Measurements from ENCODE around the gene NMNAT1.

NMNAT1 gene

DNA sequence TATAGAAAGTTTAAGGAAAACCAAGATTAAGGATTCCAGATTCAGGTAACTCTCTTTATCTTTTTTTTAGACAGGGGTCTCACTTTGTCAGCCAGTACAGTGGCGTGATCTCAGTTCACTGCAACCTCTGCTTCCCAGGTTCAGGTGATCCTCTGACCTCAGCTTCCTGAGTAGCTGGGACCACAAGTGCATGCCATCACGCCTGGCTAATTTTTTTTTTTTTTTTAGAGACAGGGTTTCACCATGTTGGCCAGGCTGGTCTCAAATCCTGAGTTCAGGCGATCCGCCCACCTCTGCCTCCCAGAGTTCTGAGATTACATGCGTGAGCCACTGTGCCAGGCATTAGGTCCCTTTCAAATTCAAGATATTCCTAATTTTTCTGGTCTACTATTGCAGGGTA lies 16.0 kb upstream of the NMNAT1 start:
- Histone ChIP-seq H3K4me3 (ENCODE audit: low read length) (no peak overlapping the region), H3K9me3 (ENCODE audit: insufficient read depth, low read depth, low read length) (no peaks in the 10 kb centered on the region), H3K9ac (ENCODE audit: low read depth, low read length) (no peak overlapping the region), H3K27ac (ENCODE audit: low read length) (no peak overlapping the region), H3K36me3 (ENCODE audit: insufficient read depth, low read depth, low read length) (peaks cover 10% of the 10 kb centered on the region), H3K4me1 (ENCODE audit: insufficient read depth, low read length) (peaks cover 40% of the 10 kb centered on the region), H3K27me3 (ENCODE audit: insufficient read depth, low read length) (no peaks in the 10 kb centered on the region)

- Histone ChIP-seq H3K9me3 (ENCODE audit: insufficient read depth, low read depth, low read length) (no peaks in the 10 kb centered on the region), H3K27ac (ENCODE audit: low read length) (peak overlapping the region; percentile 32), H3K4me1 (ENCODE audit: insufficient read depth, low read length) (peaks cover 31% of the 10 kb centered on the region), H3K9ac (ENCODE audit: low read depth, low read length) (peak overlapping the region; percentile 42; the same call in 1 of the 2 replicates), H3K27me3 (ENCODE audit: insufficient read depth, low read length) (no peaks in the 10 kb centered on the region), H3K4me3 (ENCODE audit: low read length) (peak overlapping the region; percentile 53), H3K36me3 (ENCODE audit: insufficient read depth, low read depth, low read length) (peaks cover 24% of the 10 kb centered on the region)
Measured at GRCh38 chr1:9929431-9930385, 13.6 kb upstream of the NMNAT1 start.

GRCh38 chr1:9942399-9942938 lies 806 bp upstream of the NMNAT1 start:
- Histone ChIP-seq H3K36me3 (ENCODE audit: insufficient read depth, low read depth, low read length) (no peaks in the 10 kb centered on the region; the same call in 1 of the 2 replicates), H3K4me3 (ENCODE audit: low read length) (peak overlapping the region; percentile 82), H3K9ac (ENCODE audit: low read depth, low read length) (peak overlapping the region; percentile 92), H3K27ac (ENCODE audit: low read length) (no peak overlapping the region), H3K9me3 (ENCODE audit: insufficient read depth, low read depth, low read length) (no peaks in the 10 kb centered on the region), H3K4me1 (ENCODE audit: insufficient read depth, low read length) (no peaks in the 10 kb centered on the region), H3K27me3 (ENCODE audit: insufficient read depth, low read length) (no peaks in the 10 kb centered on the region)

DNA sequence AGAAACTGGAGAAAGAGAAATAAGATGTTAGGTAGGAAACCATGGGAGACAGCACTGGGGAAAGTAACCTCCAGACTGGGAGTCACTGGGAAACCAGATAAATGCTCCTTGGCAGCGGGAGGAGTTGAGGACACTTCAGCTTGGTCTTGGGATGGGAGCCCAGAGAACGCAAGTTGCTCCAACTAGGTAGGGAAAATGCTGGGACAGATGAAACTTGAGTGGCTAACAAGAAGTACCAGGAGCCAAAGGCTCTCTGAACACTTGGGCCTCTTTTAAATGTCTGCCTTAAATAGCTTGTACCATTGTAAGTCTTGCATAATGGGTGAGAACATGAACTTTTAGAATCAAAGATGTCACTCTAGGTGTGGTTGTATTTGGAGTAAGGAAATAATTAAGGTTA lies 3.0 kb downstream of the NMNAT1 start:
- H3K27ac ChIP-seq (ENCODE audit: low read length) = no peak overlapping the region
- no peak overlapping the region for H3K9ac ChIP-seq (ENCODE audit: low read depth, low read length)
- H3K9me3 ChIP-seq (ENCODE audit: insufficient read depth, low read depth, low read length) = no peaks in the 10 kb centered on the region
- no peaks in the 10 kb centered on the region for H3K27me3 ChIP-seq (ENCODE audit: insufficient read depth, low read length)
- no peak overlapping the region for H3K4me3 ChIP-seq (ENCODE audit: low read length)
- no peaks in the 10 kb centered on the region for H3K4me1 ChIP-seq (ENCODE audit: insufficient read depth, low read length)
- H3K36me3 ChIP-seq (ENCODE audit: insufficient read depth, low read depth, low read length) = no peaks in the 10 kb centered on the region

DNA sequence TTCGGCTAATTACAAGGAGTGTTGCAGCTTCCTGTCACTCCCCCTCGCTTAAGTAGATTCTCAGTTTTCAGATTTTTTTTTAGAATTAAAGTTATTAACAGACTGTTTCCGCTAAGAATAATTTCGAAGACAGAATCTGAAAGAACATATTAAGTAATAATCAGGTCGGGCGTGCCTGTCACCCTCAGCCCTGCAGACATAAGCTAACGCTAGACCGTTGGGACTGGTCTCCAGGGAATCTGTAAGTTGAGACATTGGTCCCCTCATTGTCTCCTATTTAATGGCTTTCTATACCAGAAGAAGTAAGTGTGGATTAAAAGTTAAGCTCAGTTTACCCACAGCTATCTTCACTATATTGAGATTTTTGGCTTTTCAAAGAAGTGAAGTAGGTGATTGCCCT lies 14.5 kb downstream of the NMNAT1 start:
- Histone ChIP-seq H3K4me3 (ENCODE audit: low read length) (no peak overlapping the region), H3K4me1 (ENCODE audit: insufficient read depth, low read length) (peaks cover 4% of the 10 kb centered on the region; the same call in 1 of the 2 replicates), H3K27me3 (ENCODE audit: insufficient read depth, low read length) (no peaks in the 10 kb centered on the region), H3K27ac (ENCODE audit: low read length) (no peak overlapping the region), H3K9me3 (ENCODE audit: insufficient read depth, low read depth, low read length) (no peaks in the 10 kb centered on the region), H3K36me3 (ENCODE audit: insufficient read depth, low read depth, low read length) (no peaks in the 10 kb centered on the region), H3K9ac (ENCODE audit: low read depth, low read length) (no peak overlapping the region)

DNA sequence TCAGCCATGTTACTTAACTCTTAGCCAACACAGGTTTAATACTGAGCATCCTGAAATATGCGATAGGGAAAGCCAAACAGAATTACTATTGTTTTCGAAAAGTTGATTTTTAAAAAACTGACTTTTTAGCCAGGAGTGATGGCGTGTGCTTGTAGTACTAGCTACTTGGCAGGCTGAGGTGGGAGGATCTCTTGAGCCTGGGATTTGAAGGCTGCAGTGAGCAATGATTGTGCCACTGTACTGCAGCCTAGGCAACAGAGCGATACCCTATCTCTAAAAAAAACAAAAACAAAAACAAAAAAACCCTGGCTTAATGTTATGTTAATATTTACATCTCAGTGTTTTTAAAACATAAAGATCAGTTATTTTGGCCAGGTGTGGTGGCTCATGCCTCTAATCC lies 16.7 kb downstream of the NMNAT1 start:
- Histone ChIP-seq H3K4me1 (ENCODE audit: insufficient read depth, low read length) (peaks cover 4% of the 10 kb centered on the region; the same call in 1 of the 2 replicates), H3K9me3 (ENCODE audit: insufficient read depth, low read depth, low read length) (no peaks in the 10 kb centered on the region), H3K9ac (ENCODE audit: low read depth, low read length) (no peak overlapping the region), H3K27ac (ENCODE audit: low read length) (no peak overlapping the region), H3K27me3 (ENCODE audit: insufficient read depth, low read length) (no peaks in the 10 kb centered on the region), H3K4me3 (ENCODE audit: low read length) (no peak overlapping the region), H3K36me3 (ENCODE audit: insufficient read depth, low read depth, low read length) (no peaks in the 10 kb centered on the region)

- Histone ChIP-seq H3K27me3 (ENCODE audit: insufficient read depth, low read length) (no peaks in the 10 kb centered on the region), H3K4me3 (ENCODE audit: low read length) (no peak overlapping the region), H3K4me1 (ENCODE audit: insufficient read depth, low read length) (peaks cover 4% of the 10 kb centered on the region; the same call in 1 of the 2 replicates), H3K36me3 (ENCODE audit: insufficient read depth, low read depth, low read length) (no peaks in the 10 kb centered on the region), H3K9me3 (ENCODE audit: insufficient read depth, low read depth, low read length) (no peaks in the 10 kb centered on the region), H3K9ac (ENCODE audit: low read depth, low read length) (no peak overlapping the region; the same call in 1 of the 2 replicates), H3K27ac (ENCODE audit: low read length) (no peak overlapping the region)
Measured at GRCh38 chr1:9960706-9961562, 17.7 kb downstream of the NMNAT1 start.

- Histone ChIP-seq H3K27me3 (ENCODE audit: insufficient read depth, low read length) (no peaks in the 10 kb centered on the region), H3K4me1 (ENCODE audit: insufficient read depth, low read length) (no peaks in the 10 kb centered on the region), H3K4me3 (ENCODE audit: low read length) (no peak overlapping the region), H3K36me3 (ENCODE audit: insufficient read depth, low read depth, low read length) (0 out of 2 replicates have a peak, but pooled peaks cover 4% of the 10 kb centered on the region), H3K9ac (ENCODE audit: low read depth, low read length) (no peak overlapping the region), H3K9me3 (ENCODE audit: insufficient read depth, low read depth, low read length) (no peaks in the 10 kb centered on the region), H3K27ac (ENCODE audit: low read length) (no peak overlapping the region)
Measured at GRCh38 chr1:9984253-9984652, 41.0 kb downstream of the NMNAT1 start.

- Histone ChIP-seq H3K4me1 (ENCODE audit: insufficient read depth, low read length) (no peaks in the 10 kb centered on the region), H3K9ac (ENCODE audit: low read depth, low read length) (no peak overlapping the region), H3K27me3 (ENCODE audit: insufficient read depth, low read length) (no peaks in the 10 kb centered on the region), H3K36me3 (ENCODE audit: insufficient read depth, low read depth, low read length) (0 out of 2 replicates have a peak, but pooled peaks cover 4% of the 10 kb centered on the region), H3K27ac (ENCODE audit: low read length) (no peak overlapping the region), H3K9me3 (ENCODE audit: insufficient read depth, low read depth, low read length) (no peaks in the 10 kb centered on the region), H3K4me3 (ENCODE audit: low read length) (no peak overlapping the region)
Measured at GRCh38 chr1:9985001-9985400, 41.7 kb downstream of the NMNAT1 start.

DNA sequence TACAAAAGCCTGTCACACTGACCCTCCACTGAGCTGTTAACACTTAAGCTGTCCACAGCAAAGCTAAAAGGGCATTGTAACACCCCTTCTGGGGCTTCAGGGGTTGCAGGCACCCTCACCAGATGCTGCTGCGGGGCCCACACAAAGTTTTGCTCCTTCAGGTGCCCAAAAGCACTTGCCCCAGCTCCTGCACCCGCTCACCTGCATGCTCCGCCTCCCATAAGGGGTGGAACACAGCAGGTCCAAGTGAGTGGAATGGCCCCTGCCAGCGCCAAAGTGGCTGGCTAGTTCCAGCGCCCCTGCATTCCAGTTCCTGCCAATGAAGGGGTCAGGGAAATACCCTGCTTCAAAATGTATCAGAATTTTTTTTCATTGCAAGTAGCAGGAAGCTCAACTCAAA lies 46.5 kb downstream of the NMNAT1 start:
- no peaks in the 10 kb centered on the region for H3K27me3 ChIP-seq (ENCODE audit: insufficient read depth, low read length)
- no peak overlapping the region for H3K9ac ChIP-seq (ENCODE audit: low read depth, low read length)
- H3K4me3 ChIP-seq (ENCODE audit: low read length) = no peak overlapping the region
- no peaks in the 10 kb centered on the region for H3K9me3 ChIP-seq (ENCODE audit: insufficient read depth, low read depth, low read length)
- H3K4me1 ChIP-seq (ENCODE audit: insufficient read depth, low read length) = no peaks in the 10 kb centered on the region
- H3K27ac ChIP-seq (ENCODE audit: low read length) = no peak overlapping the region
- H3K36me3 ChIP-seq (ENCODE audit: insufficient read depth, low read depth, low read length) = no peaks in the 10 kb centered on the region

DNA sequence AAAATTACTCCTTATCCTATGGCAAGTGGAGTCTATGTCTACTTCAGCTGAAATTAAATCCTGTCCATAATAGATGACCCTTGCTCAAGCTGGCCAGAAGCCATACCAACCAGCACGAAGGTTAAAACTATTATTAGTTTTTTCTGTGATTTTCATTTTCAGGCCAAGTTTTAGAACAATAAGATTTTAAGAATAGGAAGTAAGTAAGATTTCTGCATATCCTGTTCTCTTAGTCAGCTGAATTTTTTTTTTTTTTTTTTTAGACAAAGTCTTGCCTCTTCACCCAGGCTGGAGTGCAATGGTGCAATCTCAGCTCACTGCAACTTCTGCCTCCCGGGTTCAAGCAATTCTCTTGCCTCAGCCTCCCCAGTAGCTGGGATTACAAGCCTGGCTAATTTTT lies 47.7 kb downstream of the NMNAT1 start:
- Histone ChIP-seq H3K27me3 (ENCODE audit: insufficient read depth, low read length) (peaks cover 11% of the 10 kb centered on the region), H3K4me3 (ENCODE audit: low read length) (no peak overlapping the region), H3K27ac (ENCODE audit: low read length) (no peak overlapping the region), H3K4me1 (ENCODE audit: insufficient read depth, low read length) (no peaks in the 10 kb centered on the region), H3K9me3 (ENCODE audit: insufficient read depth, low read depth, low read length) (no peaks in the 10 kb centered on the region), H3K9ac (ENCODE audit: low read depth, low read length) (no peak overlapping the region), H3K36me3 (ENCODE audit: insufficient read depth, low read depth, low read length) (no peaks in the 10 kb centered on the region)

All from iPS-20b (cell line).